GM18873 (cell line): ENCODE measurements around the gene NSG1.
"Not testable (repeated sequence)": the region's sequence is repeated elsewhere in the genome, so short reads cannot be mapped to it uniquely, and the experiment has no call there.

Experiments used
- ATAC-seq: cut with Tn5 transposase; IDR thresholded peaks from one replicate; pipeline ENCODE4 v1.9.1; 2021; ENCODE audit warnings: mild to moderate bottlenecking, moderate library complexity, moderate number of reproducible peaks; ENCODE audit not compliant: unreplicated experiment, low FRiP score

The NSG1 gene

GRCh38 chr4:4386736-4387392 is at the start of gene NSG1:
TSS of gene NSG1 (plus strand) at chr4:4387102. CDS start at chr4:4387630, 528 bp downstream.
- no peak for ATAC-seq

GRCh38 chr4:4338210-4339001 is 48.5 kb upstream of the NSG1 start:
- no peak for ATAC-seq

- no peak for ATAC-seq
Observed at GRCh38 chr4:4339504-4340085, 47.3 kb upstream of the NSG1 start.

GRCh38 chr4:4341861-4342650 is 44.8 kb upstream of the NSG1 start:
- ATAC-seq = no peak

- ATAC-seq = no peak
Observed at GRCh38 chr4:4343038-4343437, 43.9 kb upstream of the NSG1 start.

GRCh38 chr4:4344915-4345527 is 41.9 kb upstream of the NSG1 start:
- ATAC-seq = peak; percentile 92

- ATAC-seq = no peak
Observed at GRCh38 chr4:4347585-4347984, 39.3 kb upstream of the NSG1 start.

GRCh38 chr4:4348585-4348984 is 38.3 kb upstream of the NSG1 start:
- not testable (repeated sequence) for ATAC-seq

GRCh38 chr4:4349867-4350266 is 37.0 kb upstream of the NSG1 start:
- no peak for ATAC-seq

- ATAC-seq = no peak
Observed at GRCh38 chr4:4350909-4351308, 36.0 kb upstream of the NSG1 start.

- no peak for ATAC-seq
Observed at GRCh38 chr4:4355302-4355701, 31.6 kb upstream of the NSG1 start.

- no peak for ATAC-seq
Observed at GRCh38 chr4:4356106-4357041, 30.5 kb upstream of the NSG1 start.

GRCh38 chr4:4358093-4358854 is 28.6 kb upstream of the NSG1 start:
- ATAC-seq = no peak

- no peak for ATAC-seq
Observed at GRCh38 chr4:4361883-4362282, 25.0 kb upstream of the NSG1 start.

- ATAC-seq = no peak
Observed at GRCh38 chr4:4362991-4363697, 23.8 kb upstream of the NSG1 start.

- no peak for ATAC-seq
Observed at GRCh38 chr4:4364061-4364460, 22.8 kb upstream of the NSG1 start.

GRCh38 chr4:4364486-4365208 is 22.3 kb upstream of the NSG1 start:
- no peak for ATAC-seq
